NCI-H526 treated with DMSO at 0.1 percent for 48 hours (cell line): ENCODE results near the gene SLC14A1.
A peak's percentile ranks its signal among the peaks of the same experiment; 100 is the strongest.

Experiments
- DNase-seq: peaks from one replicate; lab custom pipeline; 2025; lab: John Stamatoyannopoulos, UW

Gene SLC14A1

DNA sequence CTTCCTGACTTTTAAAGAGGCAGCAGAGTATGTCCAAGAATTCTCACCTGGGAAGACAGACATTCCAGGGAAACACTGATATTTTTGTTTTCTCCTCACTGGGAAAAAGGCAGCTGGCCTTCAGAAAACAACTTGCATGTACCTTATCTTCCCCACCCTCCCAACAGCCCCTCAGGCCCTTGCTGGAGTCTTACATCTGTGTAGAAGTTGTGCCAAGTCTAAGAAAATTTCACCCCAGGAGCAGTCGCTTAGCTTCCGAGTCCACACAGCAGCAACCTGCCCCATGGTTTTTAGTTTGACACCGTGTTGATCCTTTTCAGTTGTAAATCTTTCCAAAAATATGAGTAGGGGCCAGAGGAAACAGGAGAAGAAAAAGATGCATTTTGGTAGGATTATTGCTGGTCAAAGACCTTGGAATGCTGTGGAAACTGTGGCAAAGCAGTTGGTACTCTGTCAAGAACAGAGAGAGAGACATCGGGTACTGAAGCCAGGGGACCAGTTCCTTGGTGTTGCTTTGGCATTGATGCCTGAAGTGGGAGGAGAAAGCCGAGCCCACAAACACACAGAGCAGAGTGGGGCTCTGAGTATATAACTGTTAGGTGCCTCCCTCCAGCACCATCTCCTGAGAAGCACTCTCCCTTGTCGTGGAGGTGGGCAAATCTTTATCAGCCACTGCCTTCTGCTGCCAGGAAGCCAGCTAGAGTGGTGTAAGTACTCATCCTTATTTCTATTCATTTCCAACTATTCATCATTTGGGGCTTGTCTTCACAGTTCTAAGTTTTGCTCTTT lies at the start of gene SLC14A1:
TSS of gene SLC14A1 (plus strand) at position 615 of the 789 bp plus-strand sequence. CDS start 6,140 bp downstream, outside the sequence.
- no peak for DNase-seq

DNA sequence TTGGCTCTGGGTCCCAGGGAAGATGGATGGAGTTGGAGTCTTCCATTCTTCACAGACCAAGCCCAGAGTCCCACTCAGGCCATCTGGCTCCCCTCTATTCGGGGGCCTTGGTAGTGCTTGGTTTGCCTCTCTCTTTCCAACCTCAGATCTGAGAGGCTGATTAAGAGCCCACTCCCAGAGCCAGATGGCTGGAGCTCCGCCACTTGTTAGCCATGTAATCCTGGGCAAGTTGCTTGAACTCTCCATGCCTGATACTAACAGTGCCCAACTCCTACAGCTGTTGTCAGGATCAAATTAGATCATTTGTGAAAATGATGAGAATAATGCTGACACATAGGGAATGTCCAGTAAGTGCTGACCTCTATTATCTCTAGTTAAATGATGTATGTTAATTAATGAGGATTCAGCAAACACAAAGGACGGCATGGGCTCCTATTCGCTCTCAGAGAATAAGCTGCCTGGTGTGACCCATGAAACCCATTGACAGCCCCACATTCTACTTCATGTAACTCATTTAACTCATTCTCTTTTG lies 46.6 kb upstream of the SLC14A1 start:
- no peak for DNase-seq

DNA sequence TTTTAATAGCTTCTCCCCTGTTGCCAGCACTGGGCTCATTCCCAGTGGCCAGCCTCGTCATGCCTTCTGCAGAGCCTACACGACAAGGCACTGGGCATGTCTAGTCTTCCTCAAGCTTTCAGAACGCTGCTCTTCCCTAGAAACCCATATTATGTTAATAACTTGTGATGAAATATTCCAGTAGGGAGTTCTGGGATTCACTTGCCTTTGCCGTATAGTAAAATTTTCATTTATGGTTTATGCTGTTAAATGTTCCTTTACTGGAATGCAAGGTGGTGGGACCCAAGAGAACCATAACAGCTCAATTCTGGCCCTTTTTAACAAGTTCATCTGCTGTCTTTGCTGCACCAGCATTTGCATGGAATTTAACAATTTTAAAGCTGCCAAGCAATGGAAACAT lies 45.5 kb upstream of the SLC14A1 start:
- no peak for DNase-seq

DNA sequence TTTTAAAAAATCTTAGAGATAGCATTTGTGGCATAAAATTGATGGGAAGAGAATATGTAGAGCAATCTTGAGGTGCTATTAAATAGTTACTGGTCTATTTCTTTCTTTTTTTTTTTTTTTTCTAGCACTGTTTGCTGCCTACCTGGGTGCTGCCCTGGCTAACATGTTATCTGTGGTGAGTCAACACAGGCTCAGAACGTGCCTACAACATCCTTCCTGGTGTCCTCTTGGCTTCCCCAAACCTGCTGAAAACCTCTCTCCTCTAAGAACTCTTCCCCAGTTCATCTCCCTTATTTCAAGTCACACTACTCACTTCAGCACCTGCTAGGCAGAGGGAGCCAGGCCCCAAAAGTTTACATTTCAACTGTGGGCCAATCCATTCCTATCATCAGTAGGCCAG lies 45.1 kb upstream of the SLC14A1 start:
- no peak for DNase-seq

- DNase-seq: no peak
These were observed 43.8 kb upstream of the SLC14A1 start for GRCh38 chr18:45680066-45680690.

- DNase-seq: no peak
These were observed 41.8 kb upstream of the SLC14A1 start for GRCh38 chr18:45682181-45682580.

DNA sequence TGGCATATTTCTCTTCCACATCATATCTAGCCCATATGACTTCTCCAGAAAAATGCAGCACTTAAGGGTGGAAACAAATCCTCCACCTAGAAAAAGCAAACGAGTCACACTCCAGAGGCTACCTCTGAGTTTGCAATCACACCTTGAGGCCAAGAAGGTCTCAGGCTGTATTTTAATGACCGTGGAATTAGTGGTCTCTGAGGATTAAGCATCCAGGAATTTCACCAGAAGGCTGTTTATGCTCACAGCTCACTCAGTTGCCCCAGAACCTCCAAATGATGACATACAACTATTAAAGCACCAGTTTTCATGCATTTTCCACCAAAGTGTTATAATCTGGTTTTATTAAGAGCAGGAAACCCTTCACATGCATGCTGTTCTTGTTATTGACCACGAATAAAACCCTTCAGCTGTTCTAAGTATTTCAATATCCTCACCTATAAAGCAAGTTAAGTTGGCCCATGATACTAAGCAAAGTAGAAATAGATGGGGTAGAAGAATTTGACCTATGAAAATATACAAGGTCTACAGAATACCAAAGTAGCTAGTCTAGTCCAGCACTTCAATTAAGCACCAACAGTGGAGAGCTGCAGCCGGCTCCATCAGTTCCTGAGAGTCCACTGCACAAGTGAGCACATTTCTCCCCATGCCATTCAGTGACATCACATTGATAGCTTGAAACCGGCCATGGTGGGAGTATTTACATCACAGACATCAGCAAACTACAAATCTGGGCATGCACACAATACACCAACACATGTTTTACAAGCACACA lies 39.5 kb upstream of the SLC14A1 start:
- DNase-seq: no peak

GRCh38 chr18:45686891-45687611 lies 36.9 kb upstream of the SLC14A1 start:
- DNase-seq: no peak

DNA sequence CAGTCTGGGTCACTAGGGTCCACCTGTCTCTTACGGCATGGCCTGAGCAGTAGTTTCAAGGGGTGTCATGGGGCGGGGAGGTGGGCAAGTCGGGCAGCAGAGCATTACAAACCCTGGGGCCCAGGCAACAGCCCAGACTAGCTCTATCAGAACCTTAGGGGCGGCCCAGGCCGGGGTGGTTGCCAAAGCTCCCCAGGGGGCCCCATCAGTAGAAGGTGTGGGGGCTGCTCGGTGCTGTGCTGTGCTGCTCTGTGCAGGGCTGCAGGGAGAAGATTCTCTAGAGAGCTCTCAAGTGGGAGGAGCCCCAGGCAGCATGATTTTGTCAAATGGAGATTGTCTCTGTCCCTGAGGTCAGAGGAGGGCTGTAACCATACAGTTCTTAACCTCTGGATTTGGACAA lies 36.4 kb upstream of the SLC14A1 start:
- DNase-seq: no peak

DNA sequence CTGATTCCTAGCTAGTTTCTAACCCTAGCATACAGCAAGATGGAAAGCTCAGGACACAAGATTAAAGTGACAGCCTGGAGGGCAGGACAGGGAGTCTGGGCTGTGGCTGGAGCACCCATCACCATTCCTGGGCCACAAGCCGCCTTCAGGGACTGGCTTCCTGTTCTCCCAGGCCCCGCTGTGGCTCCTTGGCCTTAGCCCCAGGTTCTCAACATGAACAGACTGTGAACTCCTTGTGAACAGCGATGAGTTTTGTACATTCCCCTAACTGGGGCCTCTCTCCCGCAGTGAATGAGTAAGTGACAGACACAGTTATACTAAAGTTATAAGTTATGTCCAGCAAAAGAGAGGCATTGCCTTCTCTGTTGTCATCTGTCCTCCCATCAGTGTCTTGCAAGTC lies 35.9 kb upstream of the SLC14A1 start:
- no peak for DNase-seq

GRCh38 chr18:45688833-45689232 lies 35.1 kb upstream of the SLC14A1 start:
- DNase-seq: no peak

DNA sequence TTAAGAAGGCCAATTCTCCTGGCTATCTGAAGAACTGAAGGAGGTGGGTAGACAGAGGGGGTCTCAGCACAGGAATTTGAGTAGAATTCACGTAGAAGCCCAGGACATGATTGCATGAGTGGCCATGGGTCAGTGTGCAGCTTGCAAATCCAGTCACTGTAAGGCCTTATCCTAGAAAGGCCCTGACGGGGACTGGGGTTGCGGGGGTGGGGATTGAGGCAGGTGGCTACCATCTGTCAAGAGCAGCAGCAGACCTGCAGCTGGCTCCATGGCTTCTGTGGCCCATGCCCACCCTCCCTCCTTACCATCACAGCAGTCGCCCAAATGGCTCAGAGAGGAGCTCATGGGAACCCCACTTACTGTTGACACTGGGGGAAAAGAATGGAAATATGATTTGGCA lies 34.6 kb upstream of the SLC14A1 start:
- DNase-seq: no peak

DNA sequence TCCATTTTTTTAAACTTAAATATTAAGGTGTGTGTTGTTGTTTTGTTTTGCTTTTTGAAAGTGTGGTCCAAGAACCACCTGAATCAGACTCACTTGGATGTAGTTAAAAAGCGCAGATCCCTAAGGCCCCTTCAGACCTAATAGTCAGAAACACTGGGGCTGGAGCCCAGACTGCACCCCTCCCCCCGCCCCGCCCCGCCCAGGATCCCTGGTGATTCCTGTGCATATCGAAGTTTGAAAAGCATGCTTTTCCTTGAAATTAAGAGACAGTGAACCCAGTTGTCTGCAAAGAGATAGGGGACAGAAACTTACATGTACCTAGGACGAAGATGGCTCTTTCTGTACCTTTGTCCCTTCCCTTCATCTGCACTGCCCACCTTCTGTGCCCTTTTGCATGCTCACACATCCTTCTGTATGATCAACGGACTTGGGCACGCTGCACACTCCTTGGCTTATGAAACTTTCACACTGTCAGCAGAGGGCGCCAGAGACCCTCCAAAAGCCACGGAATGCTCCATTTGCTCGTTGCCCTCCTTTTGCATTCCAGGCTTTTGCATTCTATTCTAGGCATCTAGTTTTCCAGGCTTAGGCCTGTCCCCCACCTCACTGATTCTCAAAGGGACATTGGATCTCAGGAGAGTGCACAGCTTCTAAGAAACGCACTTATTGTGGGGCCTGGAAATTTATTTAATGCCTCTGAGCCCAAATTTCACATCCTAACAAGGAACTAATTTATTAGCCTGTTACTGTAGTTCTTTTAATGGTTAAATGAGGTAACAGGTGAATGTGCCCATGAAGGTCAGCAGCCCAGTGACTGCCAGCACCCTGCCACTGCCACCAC lies 32.8 kb upstream of the SLC14A1 start:
- peak; percentile 6 for DNase-seq

DNA sequence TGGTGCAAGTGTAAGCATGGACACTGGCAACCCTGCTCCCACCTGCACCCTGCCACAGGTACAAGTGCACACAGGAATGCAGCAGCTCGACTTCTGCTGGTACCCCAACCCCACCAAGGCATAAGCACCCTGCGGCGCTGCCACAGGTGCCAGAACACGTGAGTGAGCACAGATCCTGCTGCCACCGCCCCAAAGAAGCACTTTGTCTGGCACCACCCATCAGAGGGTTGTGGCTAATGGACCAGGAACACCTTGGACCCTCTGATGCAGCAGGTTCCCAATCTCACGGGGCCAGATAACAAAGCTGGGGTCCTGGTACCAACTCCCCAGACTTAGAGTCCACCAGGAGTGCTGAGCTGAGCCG lies 32.2 kb upstream of the SLC14A1 start:
- no peak for DNase-seq

DNA sequence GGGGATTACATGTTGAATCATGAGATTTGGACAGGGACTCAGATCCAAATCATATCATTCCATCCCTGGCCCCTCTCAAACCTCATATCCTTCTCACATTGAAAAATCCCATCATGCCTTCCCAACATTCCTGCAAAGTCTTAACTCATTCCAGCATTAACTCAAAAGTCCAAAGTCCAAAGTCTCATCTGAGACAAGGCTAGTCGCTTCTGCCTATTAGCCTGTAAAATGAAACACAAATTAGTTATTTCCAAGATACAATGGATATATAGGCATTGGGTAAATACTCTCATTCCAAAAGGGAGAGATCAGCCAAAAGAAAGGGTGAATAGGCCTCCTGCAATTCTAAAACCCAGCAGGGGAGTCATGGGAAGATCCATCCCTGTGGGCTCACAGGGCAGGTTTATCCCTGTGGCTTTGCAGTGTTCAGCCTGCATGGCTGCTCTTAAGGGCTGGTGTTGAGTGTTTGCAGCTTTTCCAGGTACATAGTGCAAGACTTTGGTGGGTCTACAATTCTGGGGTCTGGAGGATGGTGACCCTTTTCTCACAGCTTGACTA lies 21.2 kb upstream of the SLC14A1 start:
- no peak for DNase-seq

- no peak for DNase-seq
These were observed 15.2 kb upstream of the SLC14A1 start for GRCh38 chr18:45708831-45709230.

- DNase-seq: no peak
These were observed 11.9 kb upstream of the SLC14A1 start for GRCh38 chr18:45712061-45712460.

- DNase-seq: no peak
These were observed 10.7 kb upstream of the SLC14A1 start for GRCh38 chr18:45713239-45713638.

DNA sequence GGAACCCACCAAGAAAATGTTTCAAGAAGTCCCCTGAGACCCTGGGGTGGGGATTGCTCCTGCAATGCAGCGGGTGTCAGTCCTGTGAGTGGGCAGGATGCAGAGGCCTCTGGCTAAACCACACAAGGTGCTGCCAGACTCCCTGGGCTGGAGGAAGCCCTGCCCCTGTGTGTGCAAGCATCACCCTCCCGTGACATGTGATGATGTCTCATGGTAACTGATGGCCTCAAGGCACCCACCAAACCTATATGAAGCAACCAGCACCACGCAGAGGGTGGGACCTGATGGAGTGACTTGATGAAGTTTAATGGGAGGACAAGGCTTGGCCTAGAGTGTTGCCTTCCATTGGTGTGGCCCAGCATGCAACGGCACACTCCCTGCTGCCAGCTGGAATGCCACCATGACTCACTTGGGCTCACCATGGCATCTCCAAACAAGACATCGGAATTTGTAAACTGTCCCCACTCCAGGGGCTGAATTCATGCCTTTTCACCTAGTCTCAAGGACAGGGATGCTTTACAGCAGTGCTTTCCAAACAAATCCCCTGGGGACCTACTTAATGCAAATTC lies 8.7 kb upstream of the SLC14A1 start:
- no peak for DNase-seq

- DNase-seq: no peak
These were observed 4.9 kb upstream of the SLC14A1 start for GRCh38 chr18:45719106-45719505.
